Dedifferentiated amniotic fluid mesenchymal stem cell (primary cell): Measurements from ENCODE around the gene PLEKHG1.

Experiments
- DNase-seq: peaks from one replicate; pipeline ENCODE4 v3.0.0-alpha.2; 2016; ENCODE audit errors: extremely low spot score

The PLEKHG1 gene

DNA sequence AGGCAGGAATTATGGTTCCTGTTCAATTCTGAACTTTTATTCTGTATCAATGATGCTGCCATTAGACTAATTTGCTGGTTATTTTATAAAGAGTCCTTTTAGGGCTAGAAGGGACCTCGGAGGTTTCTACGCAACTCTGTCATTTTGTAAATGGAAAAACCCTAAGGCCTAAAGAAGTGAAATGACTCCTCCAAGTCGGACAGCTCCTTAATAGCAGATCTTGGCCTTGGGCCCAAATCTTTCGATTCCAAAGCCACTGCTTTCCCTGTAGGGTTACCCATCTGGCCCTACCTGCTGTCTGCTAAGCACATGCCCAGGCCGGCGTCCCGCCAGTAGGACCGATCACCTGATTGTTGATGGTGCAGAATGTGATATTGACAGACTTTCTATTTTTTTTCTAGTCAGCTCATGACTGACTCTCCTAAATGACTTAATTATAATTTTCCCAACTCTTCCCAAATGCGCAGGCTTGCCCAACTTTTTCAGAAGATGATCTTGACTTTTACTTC lies 40.2 kb downstream of the PLEKHG1 start:
- DNase-seq, result no peak

DNA sequence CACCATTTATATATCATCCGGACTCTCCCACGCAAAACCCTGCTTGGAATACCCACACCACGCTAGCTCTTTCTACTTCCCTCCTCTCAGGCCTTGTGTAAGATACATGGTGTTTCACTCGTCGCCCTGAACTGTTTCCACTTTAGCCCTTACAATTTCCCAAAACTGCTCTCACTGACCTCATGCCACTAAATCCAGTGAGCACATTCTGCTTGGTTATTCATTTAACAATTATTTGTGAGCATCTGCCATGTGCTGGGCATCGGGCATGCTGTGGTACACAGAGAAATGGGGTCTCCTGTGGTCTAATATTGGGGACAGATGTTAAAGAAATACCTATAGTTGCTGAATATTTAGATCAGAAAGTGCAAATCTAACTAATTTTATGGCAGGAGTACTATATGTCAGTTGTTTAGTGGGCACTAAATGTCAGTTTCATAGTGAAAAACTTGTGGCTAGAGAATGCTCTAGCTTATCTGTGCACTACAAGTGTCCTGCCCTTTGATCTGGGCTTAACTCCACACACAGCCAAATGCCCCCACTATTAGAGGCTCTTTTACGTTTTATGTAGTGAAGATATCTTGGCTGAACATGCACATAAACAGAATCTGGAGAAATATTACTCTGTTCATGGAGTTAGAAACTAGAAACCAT lies 41.0 kb downstream of the PLEKHG1 start:
- no peak for DNase-seq

DNA sequence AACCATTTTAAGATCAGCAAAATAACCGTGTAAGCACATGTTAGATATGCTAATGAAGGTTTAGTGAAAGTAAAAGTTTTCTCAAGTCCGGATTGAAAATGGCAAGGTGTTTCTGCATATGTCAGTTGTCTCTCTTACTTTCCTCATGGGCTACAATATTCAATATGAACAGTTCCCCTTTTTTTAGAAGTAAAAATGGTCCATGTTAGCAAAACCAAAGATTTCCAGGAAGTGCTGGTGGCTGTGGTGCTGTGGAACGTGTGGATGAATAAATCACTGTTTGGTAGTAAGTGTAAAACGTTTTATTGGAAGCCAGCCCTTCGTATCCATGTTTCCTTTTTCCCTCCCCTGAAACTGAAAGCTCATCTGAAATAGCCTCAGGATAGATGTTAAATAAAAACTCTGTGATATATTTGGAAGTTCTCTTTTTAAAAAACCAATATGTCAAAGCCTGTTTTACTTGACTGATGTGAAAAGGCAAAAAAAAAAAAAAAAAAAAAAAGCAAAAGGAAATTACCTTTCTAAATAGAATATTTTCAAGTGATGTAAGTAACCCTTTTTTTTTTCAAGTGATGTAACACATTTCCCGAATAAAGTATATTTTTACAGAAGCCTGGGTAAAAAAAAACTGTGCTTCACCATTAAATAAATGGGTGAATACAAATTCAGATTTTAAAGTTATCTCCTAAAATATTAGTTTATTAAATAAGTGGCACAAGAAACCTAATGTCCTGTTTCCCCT lies 41.9 kb downstream of the PLEKHG1 start:
- DNase-seq, result no peak

DNA sequence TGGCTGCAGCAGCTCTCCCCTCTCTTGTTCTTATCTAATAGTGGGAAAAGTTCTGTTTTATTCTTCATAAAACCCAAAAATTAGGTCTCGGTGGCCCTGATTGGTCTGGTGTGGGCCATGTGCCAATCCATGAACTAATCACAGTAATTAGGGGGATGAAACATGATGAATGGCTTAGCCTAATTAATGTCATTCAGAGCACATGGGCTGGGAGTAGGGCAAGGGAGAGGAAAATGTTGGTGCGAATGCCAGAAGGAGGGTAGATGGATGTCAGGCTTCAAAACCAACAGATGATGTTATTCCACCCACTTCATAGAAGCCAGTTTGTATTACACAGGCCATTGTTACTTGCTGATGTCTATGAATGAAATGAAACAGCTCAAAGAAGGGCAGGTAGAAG lies 46.5 kb downstream of the PLEKHG1 start:
- DNase-seq, result no peak

DNA sequence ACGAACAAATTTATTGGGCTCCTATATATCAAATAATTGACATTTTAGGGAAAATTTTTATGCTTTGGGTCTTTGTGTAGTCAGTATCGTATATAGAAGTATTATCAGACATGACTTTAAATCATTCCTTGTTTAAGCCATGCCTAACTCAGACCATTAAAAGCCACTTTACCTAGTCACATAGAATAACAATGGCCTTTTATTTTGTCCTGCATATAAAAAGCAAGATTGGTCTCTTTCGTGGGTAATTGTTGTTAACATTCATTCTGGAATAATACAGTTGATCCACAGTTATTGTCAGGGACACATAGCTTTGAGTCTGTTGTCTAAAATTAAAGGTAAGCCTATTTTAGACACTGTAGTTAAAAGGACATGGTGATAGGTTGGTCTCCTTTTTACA lies 47.4 kb downstream of the PLEKHG1 start:
- no peak for DNase-seq
